ENCODE data around the gene VIPR1. TPM values are rescaled to one million over a fixed set of nuclear protein-coding genes. Genes with fewer than 3 reads are reported as not detected.

VIPR1 gene
- polyA plus RNA-seq, 1 of the 3 experiments (the other 2 are of a cell fraction), result not detected

DNA sequence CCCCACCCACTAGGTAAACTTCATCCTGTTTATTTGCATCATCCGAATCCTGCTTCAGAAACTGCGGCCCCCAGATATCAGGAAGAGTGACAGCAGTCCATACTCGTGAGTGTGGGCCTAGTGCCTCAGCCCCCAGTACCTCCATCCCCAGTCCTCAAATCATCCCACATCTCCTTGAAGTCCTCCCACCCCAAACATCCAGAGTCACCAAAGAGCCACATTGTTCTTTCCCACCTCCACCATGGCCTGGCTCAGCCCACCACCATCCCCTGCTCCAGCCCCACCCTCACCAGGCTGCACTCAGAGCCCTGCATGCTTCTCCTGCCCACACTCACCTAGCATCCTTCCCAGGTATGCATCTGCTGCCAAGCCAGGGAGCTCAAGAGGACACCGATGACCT, 29.8 kb downstream of the VIPR1 start:
- no peaks in the 10 kb centered on the region for H3K4me1 ChIP-seq (ENCODE audit: control insufficient read depth in 1 of 2, insufficient read depth in 2 of 2, low read depth in 1 of 2, low read length in 1 of 2)
- no peak overlapping the region for H3K27ac ChIP-seq (ENCODE audit: low read depth in 2 of 2, low read length in 1 of 2)
- H3K4me2 ChIP-seq, result no peak overlapping the region
- H3K9me2 ChIP-seq, result no peaks in the 10 kb centered on the region
- peaks cover 5% of the 10 kb centered on the region; the same call in 1 of the 2 replicates for H3K27me3 ChIP-seq (ENCODE audit: insufficient read depth)
- 58% methylated on average over 4 of the region's 4 CpGs for WGBS (ENCODE audit: low lambda C conversion rate)
- TF ChIP-seq, protein P1, sequence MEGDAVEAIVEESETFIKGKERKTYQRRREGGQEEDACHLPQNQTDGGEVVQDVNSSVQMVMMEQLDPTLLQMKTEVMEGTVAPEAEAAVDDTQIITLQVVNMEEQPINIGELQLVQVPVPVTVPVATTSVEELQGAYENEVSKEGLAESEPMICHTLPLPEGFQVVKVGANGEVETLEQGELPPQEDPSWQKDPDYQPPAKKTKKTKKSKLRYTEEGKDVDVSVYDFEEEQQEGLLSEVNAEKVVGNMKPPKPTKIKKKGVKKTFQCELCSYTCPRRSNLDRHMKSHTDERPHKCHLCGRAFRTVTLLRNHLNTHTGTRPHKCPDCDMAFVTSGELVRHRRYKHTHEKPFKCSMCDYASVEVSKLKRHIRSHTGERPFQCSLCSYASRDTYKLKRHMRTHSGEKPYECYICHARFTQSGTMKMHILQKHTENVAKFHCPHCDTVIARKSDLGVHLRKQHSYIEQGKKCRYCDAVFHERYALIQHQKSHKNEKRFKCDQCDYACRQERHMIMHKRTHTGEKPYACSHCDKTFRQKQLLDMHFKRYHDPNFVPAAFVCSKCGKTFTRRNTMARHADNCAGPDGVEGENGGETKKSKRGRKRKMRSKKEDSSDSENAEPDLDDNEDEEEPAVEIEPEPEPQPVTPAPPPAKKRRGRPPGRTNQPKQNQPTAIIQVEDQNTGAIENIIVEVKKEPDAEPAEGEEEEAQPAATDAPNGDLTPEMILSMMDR (IDR thresholded peaks at IDR 0.05), result no peak
- TF ChIP-seq YY1 (IDR thresholded peaks at IDR 0.05; ENCODE audit: low read depth) (no peak), ELF1 (IDR thresholded peaks at IDR 0.05) (no peak), JUND (IDR thresholded peaks at IDR 0.05) (no peak), FOXM1 (IDR thresholded peaks at IDR 0.05; ENCODE audit: low read depth) (no peak), TEAD4 (IDR thresholded peaks at IDR 0.05; ENCODE audit: borderline replicate concordance, insufficient read depth) (no peak)
- TF ChIP-seq, protein P2, sequence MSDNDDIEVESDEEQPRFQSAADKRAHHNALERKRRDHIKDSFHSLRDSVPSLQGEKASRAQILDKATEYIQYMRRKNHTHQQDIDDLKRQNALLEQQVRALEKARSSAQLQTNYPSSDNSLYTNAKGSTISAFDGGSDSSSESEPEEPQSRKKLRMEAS (IDR thresholded peaks at IDR 0.05; ENCODE audit: low read depth), result no peak
- no peak overlapping the region for H3K4me3 ChIP-seq (ENCODE audit: low read depth in 2 of 2, low read length in 1 of 2)
- no peak for DNase-seq
- CTCF ChIA-PET, result interaction anchor here (8.1 kb wide), 1 partner anchor 14 kb away, joined by 74 read pairs; no protein-coding TSS in a partner anchor
- no peak overlapping the region for H3K9ac ChIP-seq
- no peaks in the 10 kb centered on the region for H3K79me2 ChIP-seq (ENCODE audit: insufficient read depth)
- no peaks in the 10 kb centered on the region for H3F3A ChIP-seq (replicated peaks; ENCODE audit: insufficient read depth)
- H4K20me1 ChIP-seq (ENCODE audit: insufficient read depth), result no peaks in the 10 kb centered on the region
- no peaks in the 10 kb centered on the region for H3K36me3 ChIP-seq (replicated peaks in 1 of 2; ENCODE audit: control insufficient read depth in 1 of 2, insufficient read depth in 2 of 2, low read length in 1 of 2)
- H2AFZ ChIP-seq (ENCODE audit: low read depth), result no peak overlapping the region
- H3K9me3 ChIP-seq, result no peaks in the 10 kb centered on the region
- POLR2A ChIA-PET, result no interaction called here

- Histone ChIP-seq H3K9ac (no peak overlapping the region), H3K27ac (ENCODE audit: low read depth in 2 of 2, low read length in 1 of 2) (no peak overlapping the region), H3K9me2 (no peaks in the 10 kb centered on the region), H4K20me1 (ENCODE audit: insufficient read depth) (no peaks in the 10 kb centered on the region), H3K79me2 (ENCODE audit: insufficient read depth) (no peaks in the 10 kb centered on the region), H3K4me2 (no peak overlapping the region), H3K4me3 (ENCODE audit: low read depth in 2 of 2, low read length in 1 of 2) (no peak overlapping the region), H3K27me3 (ENCODE audit: insufficient read depth) (peaks cover 5% of the 10 kb centered on the region; the same call in 1 of the 2 replicates), H2AFZ (ENCODE audit: low read depth) (no peak overlapping the region), H3K36me3 (replicated peaks in 1 of 2; ENCODE audit: control insufficient read depth in 1 of 2, insufficient read depth in 2 of 2, low read length in 1 of 2) (no peaks in the 10 kb centered on the region), H3K9me3 (no peaks in the 10 kb centered on the region), H3K4me1 (ENCODE audit: control insufficient read depth in 1 of 2, insufficient read depth in 2 of 2, low read depth in 1 of 2, low read length in 1 of 2) (no peaks in the 10 kb centered on the region), H3F3A (replicated peaks; ENCODE audit: insufficient read depth) (no peaks in the 10 kb centered on the region)
- TF ChIP-seq RAD21 (IDR thresholded peaks at IDR 0.05; ENCODE audit: low read length) (no peak), RFX5 (IDR thresholded peaks at IDR 0.05; ENCODE audit: low read length) (no peak), GATA2 (CRISPR knock-in tag; IDR thresholded peaks at IDR 0.05) (no peak), RCOR1 (IDR thresholded peaks at IDR 0.05; ENCODE audit: low read length) (no peak), NFIC (IDR thresholded peaks at IDR 0.05; ENCODE audit: borderline replicate concordance) (no peak)
- 42% methylated on average over 6 of the region's 7 CpGs for WGBS (ENCODE audit: low lambda C conversion rate)
- no peak for DNase-seq
- POLR2A ChIA-PET, result no interaction called here
- CTCF ChIA-PET, result interaction anchor here (1.7 to 8.1 kb wide), 3 partner anchors 13 to 286 kb away, joined by 4 to 74 read pairs (median 8); partner anchors contain the start of gene VIPR1
These were observed 30.9 kb downstream of the VIPR1 start for GRCh38 chr3:42533161-42533897.

Data from SK-N-SH (cell line).